HepG2 (cell line): ENCODE data around the gene ATOSB. TPM values are rescaled to one million over a fixed set of nuclear protein-coding genes. Genes with fewer than 3 reads are reported as not detected.
A peak's percentile ranks its signal among the peaks of the same experiment; 100 is the strongest.

Experiments used
- ATF5 ChIP-seq: sonication (generic); formaldehyde crosslinking; IDR thresholded peaks from 2 replicates; pipeline ENCODE4 v1.4.0; 2020; ENCODE audit warnings: mild to moderate bottlenecking, low read depth, missing genetic modification reagents
- CREB1 ChIP-seq, 2 experiments: fragments of 450-650 bp in 1 of 2; IDR thresholded peaks; 2 replicates each; pipeline ENCODE4 v1.6.1; 2016 to 2017; ENCODE audit warnings: control low read depth in 1 of 2, mild to moderate bottlenecking in 1 of 2, missing compliant biosample characterization in 1 of 2, missing genetic modification characterization in 1 of 2
- GATA4 ChIP-seq: sonication (generic); IDR thresholded peaks from 2 replicates; pipeline ENCODE4 v1.6.1; 2016; ENCODE audit warnings: antibody characterized with exemption, low read depth, borderline replicate concordance
- GRHL1 ChIP-seq: sonication (generic); formaldehyde crosslinking; conservative IDR thresholded peaks from 2 replicates; pipeline ENCODE4 v1.8.0; 2022; ENCODE audit warnings: missing genetic modification reagents
- HCFC1 ChIP-seq: fragments of 150-350 bp; IDR thresholded peaks from 2 replicates; pipeline ENCODE4 v1.6.1; 2014; ENCODE audit warnings: low read depth, low read length
- MAFF ChIP-seq: IDR thresholded peaks from 2 replicates; pipeline ENCODE4 v1.6.1; 2011; ENCODE audit warnings: low read depth, low read length, improper control_type of control experiment
- MBNL3 ChIP-seq: fragments of 250-450 bp; sonication (Bioruptor Pico); conservative IDR thresholded peaks from 2 replicates; pipeline ENCODE4 v1.8.0; 2022; ENCODE audit warnings: mild to moderate bottlenecking, inconsistent platforms
- NR1H2 ChIP-seq: sonication (generic); formaldehyde crosslinking; IDR thresholded peaks from 2 replicates; pipeline ENCODE4 v1.8.1; 2022; ENCODE audit warnings: low read depth, missing genetic modification reagents, borderline replicate concordance
- NR2C2 ChIP-seq: sonication (generic); formaldehyde crosslinking; IDR thresholded peaks from 2 replicates; pipeline ENCODE4 v1.4.0; 2020; ENCODE audit warnings: missing genetic modification reagents, mild to moderate bottlenecking, moderate library complexity, borderline replicate concordance
- PBX2 ChIP-seq: IDR thresholded peaks from 2 replicates; pipeline ENCODE4 v1.6.1; 2016; ENCODE audit warnings: control low read depth
- PTBP1 ChIP-seq: fragments of 200-400 bp; formaldehyde crosslinking; IDR thresholded peaks from 2 replicates; pipeline ENCODE4 v1.6.1; 2018; ENCODE audit warnings: low read length, low read depth; ENCODE audit not compliant: poor library complexity, severe bottlenecking
- RELA ChIP-seq: sonication (generic); formaldehyde crosslinking; IDR thresholded peaks from 2 replicates; pipeline ENCODE4 v1.4.0; 2020; ENCODE audit warnings: missing genetic modification reagents
- STAT6 ChIP-seq: sonication (generic); formaldehyde crosslinking; IDR thresholded peaks from 2 replicates; pipeline ENCODE4 v1.4.0; 2020; ENCODE audit warnings: missing genetic modification reagents, mild to moderate bottlenecking, borderline replicate concordance
- ZNF232 ChIP-seq: sonication (generic); formaldehyde crosslinking; IDR thresholded peaks from 2 replicates; pipeline ENCODE4 v1.4.0; 2020; ENCODE audit warnings: missing genetic modification reagents, borderline replicate concordance
- ZNF512 ChIP-seq: sonication (generic); formaldehyde crosslinking; IDR thresholded peaks from 2 replicates; pipeline ENCODE4 v1.4.0; 2020; ENCODE audit warnings: mild to moderate bottlenecking, missing genetic modification reagents
- ZNF746 ChIP-seq: sonication (generic); formaldehyde crosslinking; IDR thresholded peaks from 2 replicates; pipeline ENCODE4 v1.8.0; 2022; ENCODE audit warnings: mild to moderate bottlenecking, missing genetic modification reagents
- ZNF788 ChIP-seq: sonication (generic); formaldehyde crosslinking; IDR thresholded peaks from 2 replicates; pipeline ENCODE4 v1.5.0; 2020; ENCODE audit warnings: mild to moderate bottlenecking, missing genetic modification reagents, borderline replicate concordance
- ZNF850 ChIP-seq: sonication (generic); formaldehyde crosslinking; conservative IDR thresholded peaks from 2 replicates; pipeline ENCODE4 v1.9.0; 2021; ENCODE audit warnings: mild to moderate bottlenecking, missing genetic modification reagents
- polyA plus RNA-seq, 8 experiments: library from polyadenylated mRNA; depleted of rRNA in 3 of 8; stranded (reverse) in 7 of 8; unstranded in 1 of 8; fragments of >200 nt; fragmentation: Illumina TruSeq in 4 of 8; extraction: Trizol in 4 of 8; gene quantifications; 2 replicates each; pipeline versions ENCODE4 v1.2.1 to v1.2.3, GENCODE V29; 2011 to 2016; ENCODE audit warnings: low read depth in 4 of 8, missing spikeins in 1 of 8, mixed read lengths in 1 of 8; ENCODE audit not compliant: insufficient read depth in 1 of 8
- total RNA-seq, 5 experiments: library from RNA; depleted of rRNA; stranded (reverse); fragments of >200 nt; fragmentation: Illumina TruSeq; extraction: Trizol; gene quantifications; 2 replicates each; pipeline ENCODE4 v1.2.3, GENCODE V29; 2016; ENCODE audit warnings: low read depth in 1 of 5

ATOSB gene
- total and polyA plus RNA-seq, 2 of the 13 experiments (the other 11 are each of a cell fraction or from before 2014, with no cell fraction given), result 1.9 to 6.4 TPM

GRCh38 chr9:35096035-35096849, 19.4 kb downstream of the ATOSB start, which contains the start of gene PIGO (continued):
- TF ChIP-seq GRHL1 (no peak), ZNF512 (0 out of 2 replicates have a peak, but pooled peaks have one; percentile 48), ZNF788 (peak; percentile 95), MAFF (no peak), PTBP1 (peak; percentile 34), ATF5 (CRISPR knock-in tag) (peak; percentile 94), CREB1 (IDR thresholded peaks at IDR 0.05) (peak; percentile 21; the same call in 1 of the 2 replicates), CREB1 (CRISPR knock-in tag; IDR thresholded peaks at IDR 0.05) (peak; percentile 83), GATA4 (peak; percentile 48; the same call in 1 of the 2 replicates), MBNL3 (no peak), NR1H2 (CRISPR knock-in tag) (no peak), HCFC1 (peak; percentile 40; the same call in 1 of the 2 replicates), PBX2 (CRISPR knock-in tag) (no peak), RELA (peak; percentile 79; the same call in 1 of the 2 replicates), ZNF232 (peak; percentile 70; the same call in 1 of the 2 replicates), ZNF850 (peak; percentile 67; the same call in 1 of the 2 replicates), NR2C2 (peak; percentile 95), STAT6 (CRISPR knock-in tag) (peak; percentile 50; the same call in 1 of the 2 replicates), ZNF746 (CRISPR knock-in tag) (0 out of 2 replicates have a peak, but pooled peaks have one; percentile 80)
